HCT116 (cell line): Measurements from ENCODE around the gene ADGRB3. TPM values are rescaled to one million over a fixed set of nuclear protein-coding genes. Genes with fewer than 3 reads are reported as not detected.

Experiments
- ATAC-seq: fragments of 200-7000 bp; cut with Tn5 transposase; 2 replicates; pipeline ENCODE4 v1.9.1; 2020; ENCODE audit warnings: mild to moderate bottlenecking, moderate library complexity
- BruUV-seq: library from RNA; stranded (reverse); fragments of 400-500 nt; replicated peaks from 2 replicates; lab custom pipeline; 2021; lab: Mats Ljungman, UMichigan
- CTCF ChIA-PET: fragments of 300-600 bp; sonication (Branson Sonifier 250); formaldehyde crosslinking; loops from one replicate; lab custom pipeline; 2021; ENCODE audit warnings: antibody characterized with exemption; lab: Charles Lee
- POLR2A ChIA-PET: fragments of 300-600, 350-600 bp; sonication (Branson Sonifier 250); formaldehyde crosslinking; loops from one replicate; lab custom pipeline; 2021; ENCODE audit warnings: antibody characterized with exemption; lab: Charles Lee
- RAD21 ChIA-PET, 2 experiments: fragments of 300-600 bp; sonication (Branson Sonifier 250); formaldehyde crosslinking; loops; one replicate each; lab custom pipeline; 2023; ENCODE audit warnings: low total read pairs in 2 of 2; ENCODE audit not compliant: uncharacterized antibody in 2 of 2, unreplicated experiment in 2 of 2, low non-redundant PET in 1 of 2; lab: Charles Lee
- DNase-seq: peaks from one replicate; pipeline ENCODE4 v3.0.0-alpha.2; 2010; ENCODE audit warnings: low read depth, low spot score
- H2AFZ ChIP-seq: fragments of 200-600 bp; shearing (Covaris generic), sonication (generic); 2 replicates; pipeline ENCODE4 v1.6.1; 2017; ENCODE audit warnings: low read depth, mixed run types, mixed read lengths, antibody characterized with exemption, low read length; ENCODE audit not compliant: poor library complexity, severe bottlenecking
- H3K27ac ChIP-seq: 2 replicates; pipeline ENCODE4 v1.5.1; 2012; ENCODE audit warnings: low read depth, low read length
- H3K27me3 ChIP-seq: fragments of 200-600 bp; sonication (generic); 2 replicates; pipeline ENCODE4 v1.6.1; 2016; ENCODE audit warnings: mixed run types, low read length, mixed read lengths; ENCODE audit not compliant: insufficient read depth
- H3K36me3 ChIP-seq, 2 experiments: fragments of 200-500 bp in 1 of 2; fragments of 200-600 bp in 1 of 2; sonication (Bioruptor generic) in 1 of 2; sonication (generic) in 1 of 2; 2 replicates each; pipeline versions ENCODE4 v1.5.1 to v1.6.1; 2014 to 2016; ENCODE audit warnings: low read length in 2 of 2, inconsistent platforms in 1 of 2, mixed read lengths in 1 of 2, mixed run types in 1 of 2; ENCODE audit not compliant: insufficient read depth in 2 of 2, control insufficient read depth in 1 of 2
- H3K4me1 ChIP-seq, 2 experiments: fragments of 200-600 bp in 1 of 2; sonication (generic) in 1 of 2; 2 replicates each; pipeline versions ENCODE4 v1.5.1 to v1.6.1; 2012 to 2017; ENCODE audit warnings: low read length in 2 of 2, inconsistent platforms in 1 of 2, mild to moderate bottlenecking in 1 of 2, mixed read lengths in 1 of 2, mixed run types in 1 of 2, moderate library complexity in 1 of 2; ENCODE audit not compliant: insufficient read depth in 2 of 2, control insufficient read depth in 1 of 2
- H3K4me2 ChIP-seq: fragments of 200-600 bp; sonication (generic); 2 replicates; pipeline ENCODE4 v1.6.1; 2017; ENCODE audit warnings: mixed run types, low read length, mixed read lengths
- H3K4me3 ChIP-seq, 2 experiments: fragments of 200-600 bp in 1 of 2; sonication (generic) in 1 of 2; replicated peaks in 1 of 2; 2 replicates each; pipeline ENCODE4 v1.5.1; 2011 to 2016; ENCODE audit warnings: low read length in 2 of 2, control low read depth in 1 of 2, low read depth in 1 of 2, mild to moderate bottlenecking in 1 of 2, mixed read lengths in 1 of 2, mixed run types in 1 of 2
- H3K79me2 ChIP-seq: fragments of 200-600 bp; sonication (generic); 2 replicates; pipeline ENCODE4 v1.6.1; 2017; ENCODE audit warnings: mild to moderate bottlenecking, mixed run types, low read length, moderate library complexity, mixed read lengths; ENCODE audit not compliant: insufficient read depth
- H3K9ac ChIP-seq: fragments of 200-600 bp; sonication (generic); 2 replicates; pipeline ENCODE4 v1.6.1; 2016; ENCODE audit warnings: low read length, mixed read lengths
- H3K9me2 ChIP-seq: fragments of 200-600 bp; sonication (generic), shearing (Covaris generic); 2 replicates; pipeline ENCODE4 v1.6.1; 2017; ENCODE audit warnings: mixed run types, mild to moderate bottlenecking, moderate library complexity; ENCODE audit not compliant: insufficient read depth
- H3K9me3 ChIP-seq, 2 experiments: fragments of 200-500 bp in 1 of 2; fragments of 200-600 bp in 1 of 2; sonication (Bioruptor generic) in 1 of 2; sonication (generic) in 1 of 2; 2 replicates each; pipeline ENCODE4 v1.6.1; 2014 to 2017; ENCODE audit warnings: low read length in 2 of 2, mixed read lengths in 2 of 2, inconsistent platforms in 1 of 2, low read depth in 1 of 2, mild to moderate bottlenecking in 1 of 2, mixed run types in 1 of 2, moderate library complexity in 1 of 2; ENCODE audit not compliant: control insufficient read depth in 1 of 2, insufficient read depth in 1 of 2
- H4K20me1 ChIP-seq: fragments of 200-600 bp; sonication (generic), shearing (Covaris generic); 2 replicates; pipeline ENCODE4 v1.6.1; 2017; ENCODE audit warnings: mixed run types, mild to moderate bottlenecking, moderate library complexity; ENCODE audit not compliant: insufficient read depth
- CBX3 ChIP-seq: IDR thresholded peaks from 2 replicates; pipeline ENCODE4 v1.6.1; 2012; ENCODE audit warnings: low read depth
- CEBPB ChIP-seq: IDR thresholded peaks from 2 replicates; pipeline ENCODE4 v1.6.1; 2012; ENCODE audit warnings: low read depth
- EGR1 ChIP-seq: IDR thresholded peaks from 2 replicates; pipeline ENCODE4 v1.6.1; 2012; ENCODE audit warnings: low read depth
- ELF1 ChIP-seq: IDR thresholded peaks from 2 replicates; pipeline ENCODE4 v1.6.1; 2012; ENCODE audit warnings: low read depth, borderline replicate concordance
- FOSL1 ChIP-seq: IDR thresholded peaks from 2 replicates; pipeline ENCODE4 v1.6.1; 2012; ENCODE audit warnings: low read depth
- JUND ChIP-seq: IDR thresholded peaks from 2 replicates; pipeline ENCODE4 v1.6.1; 2012
- MAX ChIP-seq: IDR thresholded peaks from 2 replicates; pipeline ENCODE4 v1.6.1; 2012
- POLR2A ChIP-seq: IDR thresholded peaks from 2 replicates; pipeline ENCODE4 v1.7.0; 2011; ENCODE audit warnings: borderline replicate concordance; ENCODE audit not compliant: insufficient read depth, insufficient read length; ENCODE audit errors: extremely low read depth
- POLR2AphosphoS5 ChIP-seq: IDR thresholded peaks from 2 replicates; pipeline ENCODE4 v1.6.1; 2011; ENCODE audit warnings: mild to moderate bottlenecking, low read depth, low read length, moderate library complexity
- RAD21 ChIP-seq: IDR thresholded peaks from 2 replicates; pipeline ENCODE4 v1.6.1; 2012; ENCODE audit warnings: low read depth, mild to moderate bottlenecking
- SIN3A ChIP-seq: IDR thresholded peaks from 2 replicates; pipeline ENCODE4 v1.6.1; 2012; ENCODE audit warnings: low read depth
- SP1 ChIP-seq: IDR thresholded peaks from 2 replicates; pipeline ENCODE4 v1.6.1; 2012; ENCODE audit warnings: low read depth
- SRF ChIP-seq: IDR thresholded peaks from 2 replicates; pipeline ENCODE4 v1.6.1; 2012; ENCODE audit warnings: low read depth
- ZBTB33 ChIP-seq: IDR thresholded peaks from 2 replicates; pipeline ENCODE4 v1.6.1; 2011; ENCODE audit warnings: mild to moderate bottlenecking, low read length, moderate library complexity; ENCODE audit not compliant: insufficient replicate concordance; ENCODE audit errors: extremely low read depth
- ZNF274 ChIP-seq: fragments of 200-500 bp; sonication (Bioruptor generic); IDR thresholded peaks from 2 replicates; pipeline ENCODE4 v1.6.1; 2014; ENCODE audit warnings: mild to moderate bottlenecking, low read depth, low read length, inconsistent platforms
- intact Hi-C: fragments of 100-400 bp; cut with micrococcal nuclease; formaldehyde crosslinking; loops from 2 replicates; pipeline ENCODE4 v1.10.0; 2022
- total RNA-seq: library from RNA; stranded (reverse); gene quantifications from one replicate; pipeline ENCODE4 v1.2.1, GENCODE V29; 2021; ENCODE audit not compliant: unreplicated experiment

Gene ADGRB3
- total RNA-seq, 1 experiment from 2014 or later, result not detected

GRCh38 chr6:68709091-68709490, 74.0 kb downstream of the ADGRB3 start:
- Histone ChIP-seq H3K4me2 (no peak overlapping the region), H3K36me3 (no peaks in the 10 kb centered on the region), H3K4me1 (no peaks in the 10 kb centered on the region), H3K9me2 (no peaks in the 10 kb centered on the region), H2AFZ (no peak overlapping the region), H3K9ac (no peak overlapping the region), H3K27me3 (no peaks in the 10 kb centered on the region), H3K9me3 (peaks cover 2 to 23% of the 10 kb centered on the region in 2 experiments; a peak in 2 of 4 replicates), H3K27ac (no peak overlapping the region), H3K79me2 (no peaks in the 10 kb centered on the region), H4K20me1 (no peaks in the 10 kb centered on the region), H3K4me3 (no peak overlapping the region)
- no peak for DNase-seq
- ATAC-seq, result no peak
- ChIA-PET CTCF (no interaction called here), POLR2A (no interaction called here), RAD21 (no interaction called here)
- BruUV-seq, result no TSS peak
- TF ChIP-seq FOSL1 (no peak), POLR2AphosphoS5 (no peak), CBX3 (no peak), SRF (no peak), RAD21 (no peak), JUND (no peak), POLR2A (no peak), SP1 (no peak), EGR1 (no peak), ZNF274 (no peak), MAX (no peak), CEBPB (no peak), ELF1 (no peak), ZBTB33 (no peak), SIN3A (no peak)
- intact Hi-C loops, result no loop called here
